ENCODE data around the gene CFAP100. TPM values are rescaled to one million over a fixed set of nuclear protein-coding genes. Genes with fewer than 3 reads are reported as not detected.

Gene CFAP100
- total RNA-seq: not detected in 2 replicates

DNA sequence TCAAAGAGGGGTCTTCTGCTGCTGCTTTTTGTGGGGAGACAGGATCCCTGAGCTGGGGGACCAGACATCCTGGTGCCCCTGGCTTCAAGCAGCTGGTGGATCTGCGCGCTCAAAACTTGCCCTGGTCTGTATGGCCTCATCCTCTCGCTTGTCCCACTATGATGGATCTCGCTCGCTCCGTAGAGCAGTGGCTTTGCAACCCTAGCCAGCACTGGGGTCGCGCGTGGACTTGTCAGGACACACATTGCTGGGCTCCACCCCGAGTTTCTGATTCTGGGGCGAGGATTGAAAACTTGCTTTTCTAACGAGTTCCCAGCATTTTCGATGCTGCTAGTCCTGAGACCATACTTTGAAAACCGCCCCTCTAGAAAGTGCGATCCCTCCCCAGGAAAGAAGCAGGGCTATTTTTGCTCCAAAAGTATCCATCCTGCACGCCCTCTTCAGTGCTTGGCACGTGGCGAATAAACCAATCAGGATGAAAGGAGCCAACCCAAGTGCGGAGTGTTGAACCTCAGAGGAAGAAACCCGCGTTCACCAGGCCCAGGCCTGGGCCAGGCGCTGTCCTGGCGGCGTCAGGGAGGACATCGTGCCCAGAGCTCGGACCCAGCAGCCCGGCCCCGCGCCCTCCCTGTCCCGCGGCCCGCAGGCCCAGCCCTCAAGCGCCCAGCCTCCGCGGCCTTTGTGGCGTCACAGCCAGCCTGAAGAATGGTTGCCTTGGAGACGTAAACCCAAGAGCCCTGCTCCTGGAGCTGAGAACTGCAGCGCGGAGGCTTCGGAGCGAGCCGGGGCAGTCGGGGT, at the start of gene CFAP100:
TSS of gene CFAP100 (plus strand) at position 731 of the 798 bp plus-strand sequence. CDS start 1,092 bp downstream, outside the sequence.

DNA sequence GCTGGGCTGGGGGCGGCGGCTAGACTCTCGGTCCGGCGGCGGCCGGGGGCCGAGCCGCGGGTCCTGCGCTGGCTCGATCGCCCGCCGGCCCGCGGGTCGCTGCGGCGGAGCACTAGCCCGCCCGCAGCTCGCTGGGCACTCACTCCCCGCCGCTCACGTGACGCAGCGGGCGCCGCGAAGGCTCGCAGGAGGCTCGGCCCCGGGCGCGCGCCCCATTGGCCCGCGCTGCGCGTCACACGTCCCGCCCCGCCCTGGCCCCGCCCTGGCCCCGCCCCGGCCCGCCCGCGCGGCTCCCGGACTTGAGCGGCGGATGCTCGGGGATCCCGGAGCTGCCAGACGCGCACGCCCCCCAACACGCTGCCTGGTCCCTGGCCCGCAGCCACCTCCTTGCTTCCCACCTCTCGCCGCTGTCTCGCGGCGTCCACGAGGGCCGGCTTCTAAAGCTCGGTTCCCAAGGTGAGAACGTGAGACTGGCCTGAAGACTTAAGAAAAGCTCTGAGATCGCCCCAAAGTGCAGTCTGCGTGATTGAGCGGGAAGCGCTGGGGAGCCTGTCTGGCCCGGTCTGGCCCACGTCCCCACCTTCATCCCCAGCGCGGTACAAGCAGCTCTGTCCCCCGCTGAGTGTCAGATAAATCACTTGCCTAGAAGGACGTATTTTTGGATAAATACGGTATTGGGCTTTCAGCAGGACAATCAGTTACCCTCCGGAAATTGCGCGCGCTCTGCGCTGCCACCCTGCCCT, 37.2 kb upstream of the CFAP100 start, which contains the start of gene KLF15:
TSS of gene KLF15 (minus strand) at position 114 of the 743 bp plus-strand sequence. CDS start 4,486 bp downstream, outside the sequence.

GRCh38 chr3:126475413-126476114, 80.9 kb downstream of the CFAP100 start, which contains the start of gene ZXDC:
ZXDC (minus strand) TSS chr3:126475891; CDS start chr3:126475865, 26 bp downstream.

Other genes with a start within 250 kb of the CFAP100 start
- gene ALDH1L1, start 214.3 kb upstream of the CFAP100 start, total RNA-seq: 0.28 TPM in 1 of 2 replicates, not detected in the other
- gene KLF15, start 37.5 kb upstream of the CFAP100 start, total RNA-seq: 0.63 and 0.75 TPM in 2 replicates
- 14.6 and 18.7 TPM in 2 replicates for gene ZXDC, start 81.0 kb downstream of the CFAP100 start, total RNA-seq
- gene UROC1, start 122.9 kb downstream of the CFAP100 start, total RNA-seq: not detected in 2 replicates
- not detected in 2 replicates for gene CHST13, start 129.2 kb downstream of the CFAP100 start, total RNA-seq
- gene C3orf22, start 164.0 kb downstream of the CFAP100 start, total RNA-seq: not detected in 2 replicates